GM12878 (cell line): ENCODE data around the gene RBP3. TPM values are rescaled to one million over a fixed set of nuclear protein-coding genes. Genes with fewer than 3 reads are reported as not detected.

ENCODE experiments used
- ATAC-seq: fragments of 200-7000 bp; cut with Tn5 transposase; 3 replicates; pipeline ENCODE4 v1.9.1; 2020; ENCODE audit warnings: mild to moderate bottlenecking, moderate library complexity
- BruUV-seq: library from RNA; stranded (reverse); fragments of 400-500 nt; replicated peaks from 2 replicates; lab custom pipeline; 2021; lab: Mats Ljungman, UMichigan
- CTCF ChIA-PET: fragments of 300-600 bp; sonication (Branson Sonifier 250); formaldehyde crosslinking; extraction: SDS; loops from one replicate; lab custom pipeline; 2021; ENCODE audit warnings: inconsistent platforms; lab: Yijun Ruan, JAX
- POLR2A ChIA-PET: fragments of 350-600 bp; formaldehyde crosslinking; extraction: SDS; loops from one replicate; lab custom pipeline; 2021; ENCODE audit warnings: inconsistent platforms; lab: Charles Lee
- RAD21 ChIA-PET: fragments of 300-600 bp; sonication (Branson Sonifier 250); formaldehyde crosslinking; loops from one replicate; lab custom pipeline; 2023; ENCODE audit warnings: antibody characterized with exemption; ENCODE audit not compliant: unreplicated experiment; lab: Charles Lee
- SMC1A ChIA-PET: fragments of 300-600 bp; sonication (Branson Sonifier 250); formaldehyde crosslinking; loops from one replicate; lab custom pipeline; 2023; ENCODE audit not compliant: unreplicated experiment, uncharacterized antibody; lab: Charles Lee
- DNase-seq: peaks from one replicate; pipeline ENCODE4 v3.0.0-alpha.2; 2011; ENCODE audit warnings: low read depth, low spot score
- FAIRE-seq: peaks from 3 replicates; lab custom pipeline; 2011; peaks lifted over from hg19 to GRCh38; lab: Jason Lieb, UNC
- H2AFZ ChIP-seq: 2 replicates; pipeline ENCODE4 v1.6.0; 2011; ENCODE audit warnings: low read depth, low read length, control low read depth; ENCODE audit not compliant: control insufficient read depth
- H3K27ac ChIP-seq: 2 replicates; pipeline ENCODE4 v1.5.1; 2011; ENCODE audit warnings: control low read depth; ENCODE audit not compliant: control insufficient read depth, insufficient read depth
- H3K27me3 ChIP-seq, 2 experiments: replicated peaks in 1 of 2; 2 replicates each; pipeline versions ENCODE4 v1.6.0 to v1.6.1; 2011; ENCODE audit warnings: low read length in 1 of 2; ENCODE audit not compliant: control insufficient read depth in 2 of 2, insufficient read depth in 2 of 2
- H3K36me3 ChIP-seq, 2 experiments: 2 replicates each; pipeline ENCODE4 v1.5.1; 2011; ENCODE audit warnings: low read length in 1 of 2; ENCODE audit not compliant: control insufficient read depth in 2 of 2, insufficient read depth in 2 of 2
- H3K4me1 ChIP-seq: 2 replicates; pipeline ENCODE4 v1.6.1; 2011; ENCODE audit warnings: mild to moderate bottlenecking, low read length, moderate library complexity, mixed read lengths; ENCODE audit not compliant: control insufficient read depth, insufficient read depth
- H3K4me2 ChIP-seq: 2 replicates; pipeline ENCODE4 v1.6.0; 2011; ENCODE audit warnings: control low read depth; ENCODE audit not compliant: control insufficient read depth, insufficient read depth
- H3K4me3 ChIP-seq: fragments of 200-600 bp; sonication (generic); 2 replicates; pipeline ENCODE4 v1.5.1; 2016
- H3K79me2 ChIP-seq: 2 replicates; pipeline ENCODE4 v1.6.0; 2011; ENCODE audit warnings: low read length; ENCODE audit not compliant: control insufficient read depth, insufficient read depth
- H3K9ac ChIP-seq: 2 replicates; pipeline ENCODE4 v1.8.0; 2011; ENCODE audit warnings: low read length, control low read depth, mixed read lengths; ENCODE audit not compliant: control insufficient read depth, insufficient read depth
- H3K9me3 ChIP-seq: replicated peaks from 3 replicates; pipeline ENCODE4 v1.5.1; 2011; ENCODE audit warnings: mild to moderate bottlenecking, low read length; ENCODE audit not compliant: control insufficient read depth, insufficient read depth
- H4K20me1 ChIP-seq: 2 replicates; pipeline ENCODE4 v1.6.0; 2011; ENCODE audit not compliant: control insufficient read depth, insufficient read depth
- BACH1 ChIP-seq: fragments of 450-650 bp; IDR thresholded peaks from 2 replicates; pipeline ENCODE4 v1.6.1; 2017; ENCODE audit warnings: mild to moderate bottlenecking, borderline replicate concordance
- BCL11A ChIP-seq: IDR thresholded peaks from 2 replicates; pipeline ENCODE4 v1.6.1; 2011; ENCODE audit warnings: low read depth, low read length
- CHD4 ChIP-seq: fragments of 200-600 bp; sonication (generic); IDR thresholded peaks from 2 replicates; pipeline ENCODE4 v1.6.1; 2016; ENCODE audit warnings: mild to moderate bottlenecking
- ESRRA ChIP-seq: IDR thresholded peaks from 2 replicates; pipeline ENCODE4 v1.6.1; 2012; ENCODE audit warnings: mild to moderate bottlenecking, low read length, improper control_type of control experiment
- KLF5 ChIP-seq: fragments of 450-650 bp; IDR thresholded peaks from 2 replicates; pipeline ENCODE4 v1.6.1; 2014; ENCODE audit warnings: mild to moderate bottlenecking; ENCODE audit not compliant: partially characterized antibody
- NBN ChIP-seq: fragments of 450-650 bp; IDR thresholded peaks from 2 replicates; pipeline ENCODE4 v1.6.1; 2016
- NR2F1 ChIP-seq: fragments of 450-650 bp; conservative IDR thresholded peaks from 2 replicates; pipeline ENCODE4 v1.6.1; 2017; ENCODE audit warnings: mild to moderate bottlenecking
- SIX5 ChIP-seq: IDR thresholded peaks from 2 replicates; pipeline ENCODE4 v1.6.1; 2011; ENCODE audit warnings: mild to moderate bottlenecking, low read depth, low read length, moderate library complexity; ENCODE audit not compliant: severe bottlenecking
- SREBF1 ChIP-seq: IDR thresholded peaks from 2 replicates; pipeline ENCODE4 v1.6.1; 2012; ENCODE audit warnings: mild to moderate bottlenecking, low read length
- ZNF207 ChIP-seq: fragments of 450-650 bp; IDR thresholded peaks from 2 replicates; pipeline ENCODE4 v1.6.1; 2014; ENCODE audit warnings: antibody characterized with exemption, mild to moderate bottlenecking, borderline replicate concordance
- ZNF24 ChIP-seq: fragments of 450-650 bp; IDR thresholded peaks from 2 replicates; pipeline ENCODE4 v1.6.1; 2017; ENCODE audit warnings: antibody characterized with exemption, mild to moderate bottlenecking
- ZNF384 ChIP-seq: IDR thresholded peaks from 2 replicates; pipeline ENCODE4 v1.6.1; 2012; ENCODE audit warnings: low read depth, mild to moderate bottlenecking, low read length, improper control_type of control experiment, borderline replicate concordance
- WGBS: methylation state at CpG from one replicate; pipeline ENCODE4 v1.1.6; 2016; ENCODE audit warnings: low lambda C conversion rate; ENCODE audit not compliant: insufficient replicate concordance, insufficient coverage; ENCODE audit errors: missing lambda C conversion rate; 5-methylcytosine and 5-hydroxymethylcytosine counted together
- in situ Hi-C: fragments of 300-500 bp; cut with MboI; formaldehyde crosslinking; loops from 9 replicates; pipeline ENCODE4 v1.14.3; 2018; ENCODE audit warnings: mixed read lengths
- intact Hi-C: fragments of 100-400 bp; cut with micrococcal nuclease; formaldehyde crosslinking; loops from one replicate; pipeline ENCODE4 v1.14.2; 2022; ENCODE audit not compliant: unreplicated experiment
- polyA plus RNA-seq, 11 experiments: library from polyadenylated mRNA; depleted of rRNA in 4 of 11; unstranded in 6 of 11; stranded (reverse) in 5 of 11; fragments of >200 nt; fragmentation: Nextera tagmentation in 4 of 11; fragmentation: Illumina TruSeq in 1 of 11; extraction: Ambion mirVana in 4 of 11; extraction: Trizol in 1 of 11; gene quantifications; 1 replicate in 1 of 11; 2 replicates in 10 of 11; pipeline versions ENCODE4 v1.2.1 to v1.2.3, GENCODE V29; 2011 to 2016; ENCODE audit warnings: inconsistent platforms in 2 of 11, missing spikeins in 2 of 11, low read depth in 1 of 11
- total RNA-seq, 4 experiments: library from RNA; depleted of rRNA in 3 of 4; stranded (reverse); fragments of >200 nt in 3 of 4; fragmentation: Illumina TruSeq in 1 of 4; extraction: Trizol in 1 of 4; gene quantifications; 2 replicates each; pipeline versions ENCODE4 v1.2.1 to v1.2.3, GENCODE V29; 2013 to 2021
- TF ChIP-seq, protein P1 (sequence below): fragments of 450-650 bp; IDR thresholded peaks from 2 replicates; pipeline ENCODE4 v1.6.1; 2016; ENCODE audit warnings: mild to moderate bottlenecking
- TF ChIP-seq, protein P2 (sequence below): fragments of 450-650 bp; IDR thresholded peaks from 2 replicates; pipeline ENCODE4 v1.6.1; 2017; ENCODE audit warnings: mild to moderate bottlenecking, moderate library complexity
- TF ChIP-seq, protein P3 (sequence below): fragments of 450-650 bp; IDR thresholded peaks from 2 replicates; pipeline ENCODE4 v1.6.1; 2017; ENCODE audit warnings: borderline replicate concordance
- TF ChIP-seq, protein P4 (sequence below): IDR thresholded peaks from 2 replicates; pipeline ENCODE4 v1.6.1; 2011; ENCODE audit warnings: mild to moderate bottlenecking, low read depth, low read length, moderate library complexity; ENCODE audit not compliant: insufficient replicate concordance

RBP3 gene
- total and polyA plus RNA-seq, 10 of the 15 experiments (the other 5 are each of a cell fraction or from before 2014, with no cell fraction given): not detected

DNA sequence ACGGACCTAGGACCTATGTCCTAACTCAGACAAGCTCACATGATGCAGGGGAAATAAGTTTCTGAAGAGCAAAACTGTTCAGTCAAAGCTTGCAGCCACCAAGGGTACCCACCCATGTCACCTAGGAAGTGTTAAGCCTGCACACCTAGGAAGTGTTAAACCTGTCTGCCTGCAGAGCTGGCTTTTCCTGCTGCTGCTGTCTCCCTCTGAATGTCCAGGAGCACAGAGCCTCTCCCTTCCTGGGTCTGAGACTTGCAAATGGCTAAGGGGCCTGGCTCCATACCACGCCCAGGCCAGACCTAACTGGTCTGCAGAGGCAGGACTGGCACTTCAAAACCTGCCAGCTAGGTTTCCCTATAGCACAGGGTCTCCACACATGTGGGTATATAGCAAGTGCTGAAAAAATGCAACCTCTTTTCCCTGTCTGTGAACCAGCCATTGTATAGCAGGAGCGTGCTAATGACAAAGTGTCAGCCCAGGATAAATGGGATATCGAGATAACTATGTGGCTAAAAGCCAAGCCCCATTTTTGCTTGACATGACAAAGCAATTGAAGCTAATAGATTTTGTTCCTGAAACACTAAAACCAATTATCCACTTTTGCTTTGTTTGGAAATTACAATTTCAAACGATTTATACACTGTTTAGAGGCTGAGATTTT is 24.4 kb upstream of the RBP3 start:
- POLR2A ChIA-PET: no interaction called here
- Histone ChIP-seq H3K4me3 (no peak overlapping the region), H3K27me3 (no peaks in the 10 kb centered on the region; a peak in 1 of 4 replicates), H3K27ac (no peak overlapping the region), H3K36me3 (no peaks in the 10 kb centered on the region), H3K79me2 (no peaks in the 10 kb centered on the region), H3K9me3 (no peaks in the 10 kb centered on the region), H2AFZ (no peak overlapping the region), H3K4me1 (no peaks in the 10 kb centered on the region), H3K4me2 (no peak overlapping the region), H3K9ac (no peak overlapping the region), H4K20me1 (no peaks in the 10 kb centered on the region; the same call in 1 of the 2 replicates)
- WGBS: 0% methylated on average over 5 of the region's 5 CpGs
- no TSS peak for BruUV-seq
- ATAC-seq (no peak), FAIRE-seq (no peak), DNase-seq (no peak)
- intact Hi-C loops: no loop called here
- RAD21 ChIA-PET: no interaction called here
- in situ Hi-C loops: no loop called here
- SMC1A ChIA-PET: no interaction called here
- CTCF ChIA-PET: interaction anchor here (1.1 to 2.0 kb wide), 4 partner anchors 11 to 276 kb away, joined by 3 to 7 read pairs (median 3); no protein-coding TSS in a partner anchor
- TF ChIP-seq BCL11A: no peak
- TF ChIP-seq, protein P1, sequence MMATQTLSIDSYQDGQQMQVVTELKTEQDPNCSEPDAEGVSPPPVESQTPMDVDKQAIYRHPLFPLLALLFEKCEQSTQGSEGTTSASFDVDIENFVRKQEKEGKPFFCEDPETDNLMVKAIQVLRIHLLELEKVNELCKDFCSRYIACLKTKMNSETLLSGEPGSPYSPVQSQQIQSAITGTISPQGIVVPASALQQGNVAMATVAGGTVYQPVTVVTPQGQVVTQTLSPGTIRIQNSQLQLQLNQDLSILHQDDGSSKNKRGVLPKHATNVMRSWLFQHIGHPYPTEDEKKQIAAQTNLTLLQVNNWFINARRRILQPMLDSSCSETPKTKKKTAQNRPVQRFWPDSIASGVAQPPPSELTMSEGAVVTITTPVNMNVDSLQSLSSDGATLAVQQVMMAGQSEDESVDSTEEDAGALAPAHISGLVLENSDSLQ: no peak
- no peak for TF ChIP-seq BACH1
- TF ChIP-seq SREBF1: no peak
- no peak for TF ChIP-seq ESRRA
- TF ChIP-seq, protein P2, sequence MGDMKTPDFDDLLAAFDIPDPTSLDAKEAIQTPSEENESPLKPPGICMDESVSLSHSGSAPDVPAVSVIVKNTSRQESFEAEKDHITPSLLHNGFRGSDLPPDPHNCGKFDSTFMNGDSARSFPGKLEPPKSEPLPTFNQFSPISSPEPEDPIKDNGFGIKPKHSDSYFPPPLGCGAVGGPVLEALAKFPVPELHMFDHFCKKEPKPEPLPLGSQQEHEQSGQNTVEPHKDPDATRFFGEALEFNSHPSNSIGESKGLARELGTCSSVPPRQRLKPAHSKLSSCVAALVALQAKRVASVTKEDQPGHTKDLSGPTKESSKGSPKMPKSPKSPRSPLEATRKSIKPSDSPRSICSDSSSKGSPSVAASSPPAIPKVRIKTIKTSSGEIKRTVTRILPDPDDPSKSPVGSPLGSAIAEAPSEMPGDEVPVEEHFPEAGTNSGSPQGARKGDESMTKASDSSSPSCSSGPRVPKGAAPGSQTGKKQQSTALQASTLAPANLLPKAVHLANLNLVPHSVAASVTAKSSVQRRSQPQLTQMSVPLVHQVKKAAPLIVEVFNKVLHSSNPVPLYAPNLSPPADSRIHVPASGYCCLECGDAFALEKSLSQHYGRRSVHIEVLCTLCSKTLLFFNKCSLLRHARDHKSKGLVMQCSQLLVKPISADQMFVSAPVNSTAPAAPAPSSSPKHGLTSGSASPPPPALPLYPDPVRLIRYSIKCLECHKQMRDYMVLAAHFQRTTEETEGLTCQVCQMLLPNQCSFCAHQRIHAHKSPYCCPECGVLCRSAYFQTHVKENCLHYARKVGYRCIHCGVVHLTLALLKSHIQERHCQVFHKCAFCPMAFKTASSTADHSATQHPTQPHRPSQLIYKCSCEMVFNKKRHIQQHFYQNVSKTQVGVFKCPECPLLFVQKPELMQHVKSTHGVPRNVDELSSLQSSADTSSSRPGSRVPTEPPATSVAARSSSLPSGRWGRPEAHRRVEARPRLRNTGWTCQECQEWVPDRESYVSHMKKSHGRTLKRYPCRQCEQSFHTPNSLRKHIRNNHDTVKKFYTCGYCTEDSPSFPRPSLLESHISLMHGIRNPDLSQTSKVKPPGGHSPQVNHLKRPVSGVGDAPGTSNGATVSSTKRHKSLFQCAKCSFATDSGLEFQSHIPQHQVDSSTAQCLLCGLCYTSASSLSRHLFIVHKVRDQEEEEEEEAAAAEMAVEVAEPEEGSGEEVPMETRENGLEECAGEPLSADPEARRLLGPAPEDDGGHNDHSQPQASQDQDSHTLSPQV: no peak
- no peak for TF ChIP-seq SIX5
- TF ChIP-seq ZNF207: no peak
- no peak for TF ChIP-seq NR2F1
- TF ChIP-seq NBN: no peak
- TF ChIP-seq ZNF24: no peak
- TF ChIP-seq, protein P3, sequence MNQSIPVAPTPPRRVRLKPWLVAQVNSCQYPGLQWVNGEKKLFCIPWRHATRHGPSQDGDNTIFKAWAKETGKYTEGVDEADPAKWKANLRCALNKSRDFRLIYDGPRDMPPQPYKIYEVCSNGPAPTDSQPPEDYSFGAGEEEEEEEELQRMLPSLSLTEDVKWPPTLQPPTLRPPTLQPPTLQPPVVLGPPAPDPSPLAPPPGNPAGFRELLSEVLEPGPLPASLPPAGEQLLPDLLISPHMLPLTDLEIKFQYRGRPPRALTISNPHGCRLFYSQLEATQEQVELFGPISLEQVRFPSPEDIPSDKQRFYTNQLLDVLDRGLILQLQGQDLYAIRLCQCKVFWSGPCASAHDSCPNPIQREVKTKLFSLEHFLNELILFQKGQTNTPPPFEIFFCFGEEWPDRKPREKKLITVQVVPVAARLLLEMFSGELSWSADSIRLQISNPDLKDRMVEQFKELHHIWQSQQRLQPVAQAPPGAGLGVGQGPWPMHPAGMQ: no peak
- TF ChIP-seq, protein P4, sequence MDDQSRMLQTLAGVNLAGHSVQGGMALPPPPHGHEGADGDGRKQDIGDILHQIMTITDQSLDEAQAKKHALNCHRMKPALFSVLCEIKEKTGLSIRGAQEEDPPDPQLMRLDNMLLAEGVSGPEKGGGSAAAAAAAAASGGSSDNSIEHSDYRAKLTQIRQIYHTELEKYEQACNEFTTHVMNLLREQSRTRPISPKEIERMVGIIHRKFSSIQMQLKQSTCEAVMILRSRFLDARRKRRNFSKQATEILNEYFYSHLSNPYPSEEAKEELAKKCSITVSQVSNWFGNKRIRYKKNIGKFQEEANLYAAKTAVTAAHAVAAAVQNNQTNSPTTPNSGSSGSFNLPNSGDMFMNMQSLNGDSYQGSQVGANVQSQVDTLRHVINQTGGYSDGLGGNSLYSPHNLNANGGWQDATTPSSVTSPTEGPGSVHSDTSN: no peak
- TF ChIP-seq KLF5: no peak
- no peak for TF ChIP-seq ZNF384
- no peak for TF ChIP-seq CHD4
